Nephron progenitor cell (in vitro differentiated cells): ENCODE data around the gene ARHGAP9.

ENCODE experiments used
- DNase-seq: peaks from one replicate; pipeline ENCODE4 v3.0.0; 2021
- H3K27ac Mint-ChIP-seq: 2 replicates; pipeline ENCODE4 v1.8.0; 2021; ENCODE audit warnings: mild to moderate bottlenecking, moderate library complexity, mixed read lengths
- H3K27me3 Mint-ChIP-seq: 2 replicates; pipeline ENCODE4 v1.8.0; 2021; ENCODE audit warnings: mild to moderate bottlenecking, low read depth, mixed read lengths; ENCODE audit not compliant: poor library complexity
- H3K36me3 Mint-ChIP-seq: 2 replicates; pipeline ENCODE4 v1.8.0; 2021; ENCODE audit warnings: low read depth, mixed read lengths
- H3K4me1 Mint-ChIP-seq: 2 replicates; pipeline ENCODE4 v1.8.0; 2021; ENCODE audit warnings: mixed read lengths
- H3K4me3 Mint-ChIP-seq: 2 replicates; pipeline ENCODE4 v1.8.0; 2021; ENCODE audit warnings: mild to moderate bottlenecking, moderate library complexity, mixed read lengths
- H3K9me3 Mint-ChIP-seq: 2 replicates; pipeline ENCODE4 v1.8.0; 2021; ENCODE audit warnings: mild to moderate bottlenecking, moderate library complexity, mixed read lengths
- TF ChIP-seq, protein P1 (sequence below): fragments of 200-600 bp; sonication (generic); IDR thresholded peaks from 2 replicates; pipeline ENCODE4 v1.5.0; 2021; ENCODE audit warnings: antibody characterized with exemption

ARHGAP9 gene

GRCh38 chr12:57470286-57470969 lies 9.2 kb downstream of the ARHGAP9 start:
- Mint-ChIP-seq H3K9me3 (no peaks in the 10 kb centered on the region), H3K36me3 (no peaks in the 10 kb centered on the region), H3K4me1 (peaks cover 6% of the 10 kb centered on the region), H3K27me3 (peaks cover 74% of the 10 kb centered on the region), H3K4me3 (no peak overlapping the region), H3K27ac (no peak overlapping the region)
- TF ChIP-seq, protein P1, sequence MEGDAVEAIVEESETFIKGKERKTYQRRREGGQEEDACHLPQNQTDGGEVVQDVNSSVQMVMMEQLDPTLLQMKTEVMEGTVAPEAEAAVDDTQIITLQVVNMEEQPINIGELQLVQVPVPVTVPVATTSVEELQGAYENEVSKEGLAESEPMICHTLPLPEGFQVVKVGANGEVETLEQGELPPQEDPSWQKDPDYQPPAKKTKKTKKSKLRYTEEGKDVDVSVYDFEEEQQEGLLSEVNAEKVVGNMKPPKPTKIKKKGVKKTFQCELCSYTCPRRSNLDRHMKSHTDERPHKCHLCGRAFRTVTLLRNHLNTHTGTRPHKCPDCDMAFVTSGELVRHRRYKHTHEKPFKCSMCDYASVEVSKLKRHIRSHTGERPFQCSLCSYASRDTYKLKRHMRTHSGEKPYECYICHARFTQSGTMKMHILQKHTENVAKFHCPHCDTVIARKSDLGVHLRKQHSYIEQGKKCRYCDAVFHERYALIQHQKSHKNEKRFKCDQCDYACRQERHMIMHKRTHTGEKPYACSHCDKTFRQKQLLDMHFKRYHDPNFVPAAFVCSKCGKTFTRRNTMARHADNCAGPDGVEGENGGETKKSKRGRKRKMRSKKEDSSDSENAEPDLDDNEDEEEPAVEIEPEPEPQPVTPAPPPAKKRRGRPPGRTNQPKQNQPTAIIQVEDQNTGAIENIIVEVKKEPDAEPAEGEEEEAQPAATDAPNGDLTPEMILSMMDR = no peak
- DNase-seq = no peak

DNA sequence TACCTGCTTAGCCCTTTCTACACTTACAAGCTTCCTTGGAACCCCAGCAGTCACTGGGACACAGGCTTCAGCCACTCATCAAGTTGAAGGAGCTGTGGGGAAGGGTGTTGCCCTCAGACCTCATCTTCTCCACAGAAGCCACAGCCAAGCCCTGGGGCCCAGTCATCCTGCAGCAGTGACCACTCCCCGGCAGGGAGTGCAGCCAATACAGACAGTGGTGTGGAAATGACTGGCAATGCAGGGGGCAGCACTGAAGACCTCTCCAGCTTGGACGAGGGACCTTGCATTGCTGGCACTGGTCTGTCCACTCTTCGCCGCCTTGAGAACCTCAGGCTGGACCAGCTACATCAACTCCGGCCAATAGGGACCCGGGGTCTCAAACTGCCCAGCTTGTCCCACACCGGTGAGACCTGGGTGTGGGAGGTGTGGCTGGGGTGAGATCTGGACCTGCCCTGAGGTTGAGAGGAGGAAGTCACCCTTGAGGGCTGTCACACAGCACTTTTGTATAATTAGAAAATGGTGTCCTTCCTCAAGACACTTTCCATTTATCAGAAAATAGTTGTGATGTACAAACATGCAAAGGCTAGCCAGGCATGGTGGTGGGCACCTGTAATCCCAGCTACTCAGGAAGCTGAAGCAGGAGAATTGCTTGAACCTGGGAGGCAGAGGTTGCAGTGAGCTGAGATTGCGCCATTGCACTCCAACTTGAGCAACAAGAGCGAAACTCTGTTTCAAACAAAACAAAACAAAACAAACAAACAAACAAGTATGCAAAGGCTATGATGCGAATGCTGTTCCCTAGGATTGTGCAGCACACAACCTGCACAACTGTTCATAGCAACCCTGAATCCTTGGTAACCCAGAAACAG lies 10.1 kb downstream of the ARHGAP9 start:
- Mint-ChIP-seq H3K27ac (no peak overlapping the region), H3K4me1 (peaks cover under 1% of the 10 kb centered on the region), H3K9me3 (no peaks in the 10 kb centered on the region), H3K27me3 (peaks cover 72% of the 10 kb centered on the region), H3K4me3 (no peak overlapping the region), H3K36me3 (no peaks in the 10 kb centered on the region)
- TF ChIP-seq, protein P1 = no peak
- DNase-seq = no peak

- H3K36me3 Mint-ChIP-seq = no peaks in the 10 kb centered on the region
- H3K27ac Mint-ChIP-seq = no peak overlapping the region
- DNase-seq = no peak
Measured at GRCh38 chr12:57467915-57468314, 11.8 kb downstream of the ARHGAP9 start.

GRCh38 chr12:57467212-57467874 lies 12.3 kb downstream of the ARHGAP9 start:
- no peak for DNase-seq
- Mint-ChIP-seq H3K9me3 (no peaks in the 10 kb centered on the region), H3K27ac (no peak overlapping the region), H3K4me3 (no peak overlapping the region), H3K4me1 (peaks cover 8% of the 10 kb centered on the region), H3K36me3 (no peaks in the 10 kb centered on the region), H3K27me3 (peaks cover 71% of the 10 kb centered on the region)
- TF ChIP-seq, protein P1 = no peak

More at GRCh38 chr12:57467915-57468314, 11.8 kb downstream of the ARHGAP9 start:
- TF ChIP-seq, protein P1 = no peak
- no peaks in the 10 kb centered on the region for H3K9me3 Mint-ChIP-seq
- H3K4me1 Mint-ChIP-seq = peaks cover 2% of the 10 kb centered on the region
- H3K4me3 Mint-ChIP-seq = no peak overlapping the region
- peaks cover 71% of the 10 kb centered on the region for H3K27me3 Mint-ChIP-seq

- TF ChIP-seq, protein P1 = no peak
- no peak overlapping the region for H3K27ac Mint-ChIP-seq
- H3K36me3 Mint-ChIP-seq = no peaks in the 10 kb centered on the region
- H3K4me1 Mint-ChIP-seq = peaks cover 21% of the 10 kb centered on the region
- H3K27me3 Mint-ChIP-seq = peaks cover 65% of the 10 kb centered on the region
- H3K4me3 Mint-ChIP-seq = no peak overlapping the region
- no peak for DNase-seq
- no peaks in the 10 kb centered on the region for H3K9me3 Mint-ChIP-seq
Measured at GRCh38 chr12:57465747-57466505, 13.7 kb downstream of the ARHGAP9 start.
